ENCODE data around the gene CACNA1S.

CACNA1S gene

DNA sequence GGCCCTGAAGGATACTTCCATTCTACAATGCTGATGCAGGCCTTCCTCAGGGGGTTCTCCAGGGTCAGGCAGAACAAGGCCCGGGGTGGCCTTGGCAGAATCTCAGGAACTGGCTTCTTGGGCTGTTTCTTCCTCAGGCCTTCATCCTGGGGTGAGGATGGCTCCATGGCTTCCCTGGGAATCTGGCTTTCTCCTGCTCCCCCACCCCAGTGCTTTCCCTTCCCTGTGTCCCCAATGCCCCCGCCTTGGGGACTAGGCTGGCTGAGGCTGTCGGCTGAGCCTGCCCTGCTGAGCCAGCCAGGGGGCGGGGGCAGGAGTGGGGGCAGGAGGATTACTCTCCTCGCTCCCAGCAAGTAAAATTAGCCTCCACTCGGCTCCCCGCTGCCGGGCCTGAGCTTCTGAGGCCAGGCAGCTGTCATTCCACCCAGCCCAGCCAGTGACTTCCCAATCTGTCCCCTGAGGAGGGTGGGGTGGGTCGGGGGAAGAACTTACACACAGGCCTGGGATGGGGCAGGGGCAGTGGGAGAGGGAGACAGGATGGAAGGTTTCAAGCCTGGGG is at the start of gene CACNA1S:
Gene CACNA1S, minus strand, starts transcription at position 254 of the 559 bp plus-strand sequence. Its CDS starts 87 bp downstream, at position 167.
- no peak for DNase-seq

DNA sequence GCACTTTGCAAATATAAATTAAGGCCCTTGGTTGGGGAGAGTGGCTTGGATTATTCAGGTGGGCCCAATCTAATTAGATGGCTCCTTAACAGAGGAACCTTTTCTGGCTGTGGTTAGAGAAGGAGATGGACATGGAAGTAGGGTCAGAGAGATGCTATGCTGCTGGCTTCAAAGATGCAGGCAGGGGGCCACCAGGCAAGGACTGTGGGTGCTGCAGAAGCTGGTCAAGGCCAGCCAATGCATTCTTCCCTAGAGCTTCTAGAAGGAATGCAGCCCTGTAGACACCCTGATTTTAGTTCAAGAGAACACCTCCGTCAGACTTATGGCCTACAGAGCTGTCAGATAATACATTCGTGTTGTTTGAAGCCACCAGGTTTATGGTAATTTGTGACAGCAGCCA is 45.7 kb upstream of the CACNA1S start:
- DNase-seq: no peak

DNA sequence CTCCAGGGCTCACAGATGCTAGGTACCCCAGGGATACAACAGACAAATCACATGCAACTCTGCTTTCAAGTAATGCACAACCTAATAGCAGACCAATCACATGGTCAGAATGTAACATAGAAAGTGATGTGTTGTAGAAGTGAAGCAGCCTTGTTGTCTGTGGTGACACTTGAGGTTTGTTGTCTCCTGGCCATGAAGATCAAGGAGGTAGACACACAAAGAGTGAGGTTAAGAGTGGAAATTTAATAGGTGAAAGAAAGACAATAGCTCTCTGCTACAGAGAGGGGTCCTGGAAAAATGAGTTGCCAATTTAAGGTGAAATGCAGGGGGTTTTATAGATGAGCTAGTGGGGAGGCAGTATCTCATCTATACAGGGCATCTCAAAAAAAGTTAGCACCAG is 44.6 kb upstream of the CACNA1S start:
- no peak for DNase-seq

DNA sequence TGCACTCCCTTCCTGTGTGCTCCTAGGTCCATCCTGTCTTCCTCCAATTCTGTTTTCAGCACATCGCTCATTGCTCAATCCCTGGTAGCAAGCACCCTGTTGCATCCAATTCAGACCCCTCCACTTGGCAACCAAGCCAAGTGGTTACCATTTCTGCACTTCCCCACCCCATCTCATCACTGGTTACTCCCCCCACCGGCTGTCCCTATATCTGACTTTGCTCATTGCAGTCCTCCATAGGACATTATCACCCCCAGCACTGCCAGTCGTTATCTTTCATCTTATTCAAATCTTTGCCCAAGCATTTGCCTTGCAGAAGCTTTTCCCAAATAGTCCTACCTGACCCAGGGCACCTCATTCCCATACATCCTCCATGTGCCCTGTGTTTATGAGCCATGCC is 44.1 kb upstream of the CACNA1S start:
- no peak for DNase-seq

DNA sequence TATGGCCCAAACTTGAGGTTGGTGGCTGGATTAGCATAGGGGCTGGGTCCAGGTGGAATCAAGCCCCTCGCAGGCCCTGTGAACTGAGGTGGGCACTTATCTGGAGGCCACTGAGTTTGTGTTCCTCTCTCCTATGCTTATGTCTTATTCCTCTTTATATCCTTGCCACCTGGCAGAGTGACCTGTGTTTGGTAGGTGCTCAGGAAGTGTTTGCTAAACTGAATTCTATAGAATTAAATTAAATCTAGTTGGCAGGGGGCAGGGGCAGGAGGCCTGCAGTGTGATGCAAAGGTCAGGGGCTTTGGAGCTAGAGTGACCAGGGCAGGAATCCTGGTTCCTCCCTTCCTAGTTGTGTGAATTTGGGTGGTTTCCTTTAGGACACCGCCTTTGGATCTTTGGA is 43.1 kb upstream of the CACNA1S start:
- DNase-seq: no peak

DNA sequence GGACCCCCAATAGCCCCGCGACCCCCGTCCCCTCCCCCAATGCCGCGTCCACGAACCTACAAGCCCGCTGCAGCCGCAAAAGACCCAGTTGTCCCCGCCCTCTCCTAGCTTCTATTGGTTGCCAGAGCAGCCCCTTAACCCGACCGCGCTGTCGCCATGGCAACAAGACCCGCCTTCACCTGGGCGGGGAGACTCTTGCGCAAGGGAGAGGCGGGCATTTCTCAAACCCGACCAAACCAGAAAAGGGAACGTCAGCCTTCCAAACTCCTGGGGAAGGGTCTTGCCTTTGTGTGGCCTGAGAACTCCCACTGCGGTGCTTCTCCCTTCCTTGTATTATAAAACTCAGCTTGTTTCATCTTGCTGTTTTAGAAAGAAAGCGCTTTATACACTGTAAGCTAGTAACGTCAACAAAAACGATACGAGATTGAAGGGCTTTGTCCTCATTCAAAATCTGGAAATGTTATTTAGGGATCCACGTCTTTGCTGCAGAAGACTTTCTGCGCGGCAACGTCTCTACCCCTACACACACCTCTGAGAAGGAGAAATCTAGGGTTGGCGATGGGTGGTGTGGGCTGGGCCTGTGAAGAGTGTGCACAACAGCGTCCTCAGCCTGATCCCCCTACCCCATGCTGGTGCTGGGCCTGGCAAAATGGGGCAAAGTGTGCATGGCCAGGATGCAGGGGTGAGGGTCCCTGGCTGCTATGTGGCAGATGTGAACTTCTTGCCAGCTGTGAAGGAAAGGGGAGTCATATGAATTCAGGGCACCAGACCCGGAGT is 42.4 kb upstream of the CACNA1S start, which contains the start of gene TMEM9:
Gene TMEM9, minus strand, starts transcription at position 86 of the 777 bp plus-strand sequence. CDS start 551 bp downstream, outside the sequence.
- peak; percentile 99 for DNase-seq

DNA sequence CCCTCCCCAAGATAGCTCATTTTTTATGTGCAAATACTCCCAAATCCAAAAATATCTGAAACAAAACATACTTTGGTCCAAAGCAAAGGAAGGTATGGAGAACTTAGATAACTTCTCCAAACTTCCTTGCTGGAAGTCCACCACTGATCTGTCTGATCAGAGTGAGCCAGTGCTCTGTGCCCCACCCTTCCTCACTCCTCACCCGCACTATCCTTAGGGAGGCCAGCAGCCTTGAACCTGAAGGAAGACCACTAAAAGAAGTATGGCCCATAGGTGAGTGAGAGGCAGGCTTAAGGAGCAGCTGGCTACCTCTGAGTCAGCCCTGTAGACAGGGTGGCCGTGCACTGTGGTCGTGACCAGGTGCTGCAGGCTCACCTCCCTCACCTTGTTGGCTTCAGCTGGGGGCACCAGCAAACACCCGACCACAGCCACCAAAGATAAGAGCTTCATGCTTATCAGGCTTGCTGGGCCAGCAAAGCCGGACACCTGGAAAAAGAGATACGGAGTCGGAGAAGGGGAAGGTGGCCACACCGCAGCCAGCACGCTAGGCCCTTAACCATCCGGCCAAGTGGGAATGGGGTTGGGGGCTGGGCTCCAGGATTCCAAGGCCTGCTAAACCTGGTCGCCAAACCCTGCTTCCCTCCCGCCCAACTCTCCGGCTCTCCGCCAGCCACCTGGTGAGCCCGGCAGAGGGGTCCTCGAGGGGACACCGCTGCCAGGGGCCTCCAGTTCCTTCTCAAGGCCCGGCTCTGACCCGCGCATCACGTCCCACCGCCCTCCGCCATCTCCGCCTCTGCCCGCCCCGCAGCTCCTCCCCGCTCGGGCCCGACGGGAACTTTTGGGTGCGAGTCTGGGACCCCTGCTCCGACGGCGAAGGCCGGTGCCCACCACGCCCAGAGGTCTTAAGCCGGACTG is 41.5 kb upstream of the CACNA1S start:
- DNase-seq: peak; percentile 66

DNA sequence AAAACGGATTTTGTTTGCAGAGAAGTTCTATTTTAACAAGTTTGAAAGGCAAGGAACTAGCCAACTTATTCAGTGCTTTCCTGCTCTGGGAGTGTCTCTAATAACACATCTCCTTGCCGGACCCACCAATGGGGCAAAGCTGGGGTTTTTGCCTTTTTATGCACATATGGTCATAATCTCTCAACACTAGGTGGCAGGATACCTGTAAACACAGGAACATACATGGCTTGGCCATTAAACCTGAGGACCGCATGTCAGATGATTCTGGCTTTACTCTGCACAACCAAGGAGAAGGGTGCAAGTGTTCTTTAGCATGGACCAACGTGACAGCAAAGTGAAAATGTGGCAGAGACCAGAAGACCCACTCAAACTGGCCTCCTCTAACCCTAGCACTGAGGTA is 37.2 kb upstream of the CACNA1S start:
- no peak for DNase-seq

DNA sequence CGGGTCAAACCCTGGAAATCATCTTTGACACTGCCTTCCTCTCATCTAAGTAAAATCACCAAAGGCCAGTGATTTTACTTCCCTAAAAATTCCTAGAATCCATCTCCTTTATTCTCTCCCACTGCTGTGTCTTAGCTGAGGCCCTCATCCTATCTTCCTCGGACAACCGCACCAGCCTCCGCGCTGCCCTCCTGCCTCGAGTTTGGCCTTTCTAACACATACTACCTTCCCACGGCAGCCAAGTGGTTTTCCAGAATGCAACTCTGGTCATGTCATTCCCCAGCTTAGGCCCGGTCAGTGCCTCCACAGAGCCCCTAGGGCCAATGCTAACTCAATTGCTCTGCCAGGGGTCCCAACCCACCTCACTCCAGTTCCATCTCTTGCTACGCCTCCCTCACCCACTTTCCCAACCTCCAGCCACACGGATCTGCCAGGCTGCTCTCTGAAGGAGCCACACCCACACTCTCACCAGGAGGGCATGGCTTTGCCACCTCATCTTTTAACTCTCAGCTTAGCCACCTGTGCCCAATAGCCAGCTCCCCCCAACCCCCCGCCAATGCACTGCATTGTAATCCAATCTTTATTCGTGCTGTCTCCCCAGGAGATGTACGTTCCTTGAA is 35.3 kb upstream of the CACNA1S start:
- no peak for DNase-seq

DNA sequence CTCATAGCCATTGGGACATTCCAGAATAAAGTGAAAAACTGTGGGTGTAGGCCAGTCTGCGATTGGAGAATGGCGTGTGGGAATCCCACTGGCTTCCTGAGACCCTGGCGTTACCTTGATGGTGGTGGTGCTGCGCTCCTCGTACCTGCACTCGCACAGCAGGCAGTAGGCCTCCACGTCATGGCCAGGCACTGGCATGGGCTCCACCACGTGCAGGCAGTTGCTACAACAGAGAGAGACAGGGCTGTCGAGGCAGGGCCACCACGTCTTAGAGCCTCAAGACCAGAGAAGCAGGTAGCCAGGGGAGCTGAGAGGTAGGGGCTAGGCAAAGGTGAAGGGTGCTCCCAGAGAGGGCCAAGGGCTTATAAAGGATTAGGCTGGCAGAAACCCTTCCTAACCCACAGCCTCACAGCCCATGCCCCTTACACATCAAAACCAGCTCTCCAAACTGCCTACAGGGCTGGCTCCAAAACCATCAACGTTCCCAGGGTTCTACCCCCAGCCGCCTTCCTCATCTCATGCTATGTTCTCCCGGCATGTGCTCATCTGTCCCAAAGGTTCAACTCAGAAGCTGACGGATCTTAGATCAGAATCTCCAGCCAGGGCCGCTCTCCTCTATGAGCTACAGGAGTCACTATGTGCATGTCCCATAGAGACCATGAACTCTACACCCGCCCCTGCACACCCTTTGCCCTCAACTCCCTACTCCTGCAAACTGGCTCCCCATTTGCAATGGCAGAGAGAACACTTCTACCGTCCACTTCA is 34.6 kb upstream of the CACNA1S start:
- no peak for DNase-seq

DNA sequence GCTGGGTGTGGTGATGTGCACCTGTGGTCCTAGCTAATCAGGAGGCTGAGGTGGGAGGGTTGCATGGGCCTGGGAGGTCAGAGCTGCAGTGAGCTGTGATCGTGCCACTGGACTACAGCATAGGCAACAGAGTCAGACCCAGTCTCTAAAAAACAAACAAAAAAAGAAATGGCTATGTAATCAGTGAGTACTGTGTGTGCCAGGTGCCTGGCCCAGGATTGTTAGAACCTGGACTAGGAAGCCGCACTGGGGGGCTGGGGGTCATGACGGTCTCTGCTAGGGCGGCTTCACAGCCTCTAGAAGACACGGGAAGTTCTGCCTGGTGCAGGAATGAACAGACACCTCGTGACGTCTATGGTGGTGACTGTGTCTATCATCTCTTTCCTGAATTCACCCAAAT is 33.6 kb upstream of the CACNA1S start:
- DNase-seq: no peak

DNA sequence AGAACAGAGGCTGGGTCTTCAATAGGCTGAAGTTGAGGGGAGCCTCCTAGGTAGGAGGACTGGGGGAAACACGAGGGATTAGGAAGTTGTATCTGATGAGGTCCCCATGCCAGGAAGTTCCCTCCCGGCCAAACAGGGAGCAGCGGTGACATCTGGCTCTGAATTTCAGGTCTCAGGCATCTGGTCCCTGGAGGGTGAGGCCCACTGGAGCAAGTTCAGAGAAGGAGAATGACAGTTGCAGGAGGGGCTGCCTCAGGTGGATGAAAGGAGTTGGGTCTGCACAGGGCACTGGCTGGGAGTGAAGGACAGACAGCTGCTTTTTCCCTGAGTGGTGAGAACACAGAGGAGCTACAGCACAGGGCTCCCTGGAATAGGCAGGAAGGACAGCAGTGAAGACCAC is 32.9 kb upstream of the CACNA1S start:
- DNase-seq: no peak

DNA sequence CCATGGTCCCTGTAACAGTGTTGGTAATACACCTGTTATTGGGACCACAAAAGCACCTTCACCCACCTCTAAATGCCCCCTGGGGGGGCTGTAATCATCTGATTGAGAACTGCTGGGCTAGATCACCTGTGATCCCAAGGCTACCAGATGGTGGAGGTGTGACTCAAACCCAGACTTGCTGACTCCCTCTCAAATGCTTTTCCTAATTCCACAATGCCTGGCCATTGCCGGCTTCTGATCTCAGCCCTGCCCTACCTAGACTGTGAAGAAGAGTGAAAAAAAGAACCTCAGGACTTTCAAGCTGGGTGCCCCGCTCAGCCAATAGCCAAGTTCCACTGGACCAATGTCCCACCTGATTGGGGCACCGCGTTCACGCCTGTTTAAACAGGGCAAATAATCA is 32.5 kb upstream of the CACNA1S start:
- DNase-seq: no peak

DNA sequence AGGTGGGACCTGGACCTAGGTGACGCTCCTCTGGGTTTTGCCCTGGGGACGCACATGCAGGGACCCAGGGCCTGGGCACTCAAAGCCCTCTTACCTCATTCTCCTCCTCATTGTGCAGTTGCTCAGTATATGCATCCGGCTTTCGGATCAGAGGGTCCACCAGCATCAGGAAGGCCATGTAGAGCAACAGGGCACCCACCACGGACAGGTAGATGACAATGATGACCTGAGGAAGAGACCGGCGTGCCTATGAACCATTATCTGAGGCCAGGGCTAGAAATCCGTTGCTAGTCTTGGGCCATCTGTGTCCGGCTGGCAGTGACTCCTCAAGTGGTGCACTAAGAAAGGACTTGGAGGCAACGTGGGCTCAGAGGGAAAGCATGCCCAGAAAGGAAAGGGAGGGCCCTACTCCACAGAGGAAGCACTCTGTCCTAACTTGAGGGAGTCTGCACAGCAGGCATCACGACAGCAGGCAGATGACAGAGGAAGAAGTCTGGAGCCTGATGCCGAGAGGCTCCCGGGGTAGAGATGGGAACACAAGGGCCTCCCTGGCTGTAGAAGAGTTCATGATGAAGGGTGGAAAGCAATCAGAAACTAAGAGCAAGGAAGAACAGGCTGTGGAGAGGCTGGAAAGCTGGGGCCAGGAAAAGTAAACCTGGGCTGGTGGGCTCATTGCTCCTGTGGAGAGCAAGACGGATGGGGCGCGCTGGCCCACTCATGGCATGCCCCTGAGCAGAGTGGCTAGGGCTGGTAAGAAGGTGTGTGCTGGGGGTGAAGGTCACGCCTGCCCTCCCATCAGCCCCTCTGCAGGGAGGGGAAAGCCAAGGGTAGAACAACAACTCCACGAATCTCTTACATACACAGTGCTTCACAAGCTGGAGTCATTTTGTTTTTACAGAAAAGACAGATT is 31.8 kb upstream of the CACNA1S start:
- no peak for DNase-seq

DNA sequence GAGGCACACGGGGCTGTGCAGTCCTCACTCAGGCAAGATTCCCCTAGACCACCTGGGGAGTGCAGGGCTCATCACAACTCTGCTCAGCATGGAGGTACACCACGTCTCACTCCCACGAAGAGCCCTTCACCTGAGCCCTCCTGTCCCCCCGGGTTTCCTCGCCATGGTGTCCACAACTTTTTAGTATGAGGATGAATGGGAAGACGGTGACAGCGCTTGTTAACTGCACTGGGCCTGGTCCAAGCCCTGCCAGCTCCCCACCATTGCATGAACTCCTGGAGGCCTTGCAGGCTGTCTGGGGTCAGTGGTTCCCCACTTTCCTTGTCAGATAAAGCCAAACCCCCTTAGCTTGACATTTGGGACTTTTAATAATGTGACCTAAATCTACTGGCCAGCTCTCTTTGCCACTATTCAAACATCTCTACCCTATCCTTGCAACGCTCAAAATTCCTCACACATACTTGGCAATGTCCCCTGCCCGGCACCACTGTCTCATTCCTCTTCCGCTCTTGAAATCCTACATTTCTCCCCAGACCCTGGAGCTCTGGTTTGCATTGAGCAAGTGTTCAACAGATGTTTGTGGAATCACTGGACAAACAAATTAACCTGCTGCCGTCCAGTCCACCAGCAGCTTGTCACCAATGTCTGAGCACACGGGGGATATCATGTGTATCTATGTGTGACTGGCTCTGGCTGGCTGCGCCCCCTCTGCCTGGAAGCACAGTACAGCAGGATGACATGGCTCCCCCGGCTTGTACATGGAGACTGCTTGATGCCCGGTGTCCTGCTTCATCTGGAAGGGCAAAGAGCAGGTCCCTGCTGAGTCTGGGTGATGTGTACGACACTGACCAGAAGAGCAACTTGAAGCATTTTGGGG is 30.9 kb upstream of the CACNA1S start:
- DNase-seq: no peak

DNA sequence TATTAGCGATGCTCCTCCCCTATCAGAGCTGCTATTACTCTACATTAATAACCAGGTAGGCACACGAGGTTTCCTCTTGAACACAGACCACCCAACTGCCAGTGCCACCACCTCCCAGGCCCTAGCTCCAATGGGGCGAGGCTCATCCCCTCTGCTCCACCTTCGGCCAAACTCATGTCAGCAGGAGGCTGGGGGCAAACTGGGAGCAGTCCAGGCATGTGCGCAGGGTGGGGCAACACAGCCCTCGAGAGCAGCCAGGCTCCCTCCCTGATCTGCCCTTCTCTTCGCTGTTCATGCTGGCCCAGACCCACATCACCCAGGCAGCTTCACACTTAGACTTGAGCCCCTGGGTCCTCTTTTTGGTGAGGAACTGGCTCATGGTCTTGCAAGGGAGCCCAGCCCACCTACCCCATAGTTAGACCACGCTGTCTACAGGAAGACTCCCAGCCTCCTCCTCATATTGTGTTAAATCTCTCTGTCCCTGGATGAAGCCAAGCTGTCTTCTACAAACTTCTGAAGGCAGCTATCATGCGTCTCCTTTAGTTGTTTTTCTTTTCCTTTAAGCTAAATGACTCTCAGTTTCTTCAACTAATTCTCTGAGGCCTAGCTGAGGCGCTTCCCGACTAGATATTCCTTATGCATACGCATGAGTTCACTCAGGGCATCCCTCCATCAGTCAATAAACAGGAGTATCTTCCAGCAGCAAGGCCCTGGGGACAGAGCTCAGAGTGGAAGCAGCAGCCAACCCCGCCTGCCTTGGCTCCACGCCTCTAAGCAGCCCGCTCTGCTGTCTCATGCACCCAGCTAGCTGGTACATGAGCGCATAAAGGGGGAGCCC is 30.0 kb upstream of the CACNA1S start:
- DNase-seq: no peak

DNA sequence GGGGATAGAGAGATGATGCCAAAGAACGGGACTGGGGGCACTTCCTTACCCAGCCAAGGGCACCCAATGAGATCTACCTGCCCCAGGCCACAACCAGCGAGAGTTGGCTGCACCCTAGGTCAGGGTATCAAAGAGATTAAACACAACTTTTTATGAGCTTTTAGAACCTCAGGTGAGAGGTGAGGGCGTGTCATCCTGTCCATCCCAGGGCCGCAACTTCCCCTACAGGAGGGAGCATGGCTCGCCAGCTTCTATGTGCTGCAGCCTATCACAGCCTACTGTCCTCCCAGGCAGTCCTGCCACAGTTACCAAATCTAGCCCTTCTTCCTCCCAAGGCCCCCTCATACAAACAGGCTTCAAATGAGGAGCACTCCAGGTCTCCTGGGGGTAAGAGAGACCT is 29.2 kb upstream of the CACNA1S start:
- DNase-seq: no peak

DNA sequence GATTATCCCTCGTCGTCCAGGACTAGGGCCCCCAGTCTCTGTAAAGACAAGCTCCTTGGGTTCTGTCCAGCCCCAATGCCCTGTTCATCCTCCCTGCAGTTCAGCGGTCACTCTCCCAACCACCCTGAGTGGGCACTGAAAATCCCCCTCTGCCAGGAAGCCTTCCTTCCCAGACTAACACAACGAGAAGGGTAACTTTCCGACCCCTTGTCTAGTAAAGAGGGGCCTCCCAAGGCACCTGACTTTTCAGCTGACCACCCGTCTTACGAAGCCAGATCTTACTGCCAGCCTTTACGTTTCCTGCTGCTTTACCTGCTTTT is 28.7 kb upstream of the CACNA1S start:
- DNase-seq: no peak

DNA sequence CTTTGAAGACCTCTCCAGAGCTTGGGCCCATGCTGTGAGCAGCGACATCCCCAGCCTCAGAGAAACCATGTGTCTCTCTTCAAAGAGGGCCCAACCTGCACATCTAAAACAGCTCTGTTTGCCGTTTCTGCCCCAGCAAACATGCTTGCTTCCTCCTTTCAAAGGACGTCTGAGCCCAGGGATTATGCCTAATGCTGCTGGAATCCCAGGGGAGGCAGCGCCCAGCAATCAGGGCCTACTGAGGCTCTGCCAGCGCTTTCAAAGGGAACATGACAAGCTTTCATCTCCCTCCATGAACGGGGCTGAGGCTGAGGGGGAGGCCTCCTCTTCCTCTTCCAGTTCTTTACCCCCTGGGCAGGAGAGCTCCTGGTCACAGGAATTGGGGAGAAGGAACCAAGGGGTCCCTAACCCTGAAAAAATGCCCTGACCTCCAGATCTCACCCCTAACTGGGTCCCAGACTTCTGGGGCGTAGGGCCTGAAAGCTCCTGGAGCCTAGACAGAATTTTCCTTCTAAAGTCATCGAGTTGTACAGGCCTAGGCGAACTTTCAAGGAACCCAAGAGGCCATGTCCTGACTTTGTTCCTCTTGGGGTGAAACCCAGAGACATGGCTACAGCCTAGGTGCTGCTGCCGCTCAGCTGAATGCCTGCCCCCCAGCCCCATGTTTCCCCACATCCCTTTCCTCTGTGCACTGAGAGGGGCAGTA is 28.2 kb upstream of the CACNA1S start:
- peak; percentile 35 for DNase-seq
